ENCODE results near the gene PLCL1. TPM values are rescaled to one million over a fixed set of nuclear protein-coding genes. Genes with fewer than 3 reads are reported as not detected.

PLCL1 gene
- polyA plus RNA-seq, 3 donors = 0.69 to 1.4 (median 0.79) TPM

DNA sequence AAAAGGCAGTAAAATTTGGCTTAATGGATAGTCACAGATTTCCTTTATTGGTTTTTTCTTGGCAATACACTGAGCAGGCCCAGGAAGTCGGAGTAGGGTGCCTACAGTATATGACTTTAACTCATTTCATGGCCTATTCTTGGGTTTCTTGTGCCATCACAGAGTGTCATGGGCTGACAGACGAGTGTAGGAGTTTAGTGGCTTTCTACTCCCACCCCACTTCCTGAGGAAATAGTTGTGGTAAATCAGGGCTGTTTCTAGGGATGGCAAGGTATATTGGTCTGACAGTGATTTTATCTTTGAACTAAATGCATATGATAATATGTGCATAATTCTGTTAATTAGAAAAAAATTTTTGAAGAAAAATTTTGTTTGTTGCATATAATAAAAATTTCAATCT is 100.1 kb downstream of the PLCL1 start:
- no CpG with 5 or more reads among the region's 2 CpGs for WGBS (ENCODE audit: insufficient coverage)
- H3K27me3 Mint-ChIP-seq (ENCODE audit: low read depth in 3 of 3) = peaks cover 9 to 18% (median 14%) of the 10 kb centered on the region in 3 donors
- Histone ChIP-seq H3K79me2 (ENCODE audit: insufficient read depth, low read length) (no peaks in the 10 kb centered on the region), H3K4me3 (replicated peaks in 1 of 3; ENCODE audit: low read depth in 2 of 3, low read length in 3 of 3) (no peak overlapping the region), H3K9me3 (replicated peaks in 1 of 2; ENCODE audit: control insufficient read depth in 1 of 2, insufficient read depth in 1 of 2, low read length in 2 of 2) (no peaks in the 10 kb centered on the region), H3K4me2 (replicated peaks; ENCODE audit: extremely low read depth, low read length, poor library complexity, severe bottlenecking) (no peak overlapping the region), H4K20me1 (ENCODE audit: insufficient read depth, low read length) (no peaks in the 10 kb centered on the region), H3K4me1 (ENCODE audit: control insufficient read depth in 1 of 2, insufficient read depth in 2 of 2, low read length in 2 of 2) (no peaks in the 10 kb centered on the region), H3K27me3 (ENCODE audit: control insufficient read depth in 2 of 2, insufficient read depth in 2 of 2, low read length in 2 of 2) (peaks cover 12 to 15% of the 10 kb centered on the region in 2 donors), H3K36me3 (replicated peaks in 1 of 2; ENCODE audit: control insufficient read depth in 1 of 2, insufficient read depth in 2 of 2, low read length in 2 of 2) (no peaks in the 10 kb centered on the region), H3K9ac (ENCODE audit: insufficient read depth, low read length, poor library complexity, severe bottlenecking) (no peak overlapping the region), H2AFZ (ENCODE audit: insufficient read depth, low read depth, low read length, poor library complexity, severe bottlenecking) (no peak overlapping the region), H3K27ac (ENCODE audit: low read depth in 1 of 2, low read length in 2 of 2) (no peak overlapping the region)
- no peak for DNase-seq
- H3K4me3 Mint-ChIP-seq = no peak overlapping the region
- no peak overlapping the region for H3K27ac Mint-ChIP-seq
- no peaks in the 10 kb centered on the region for H3K4me1 Mint-ChIP-seq
- H3K9me3 Mint-ChIP-seq = peaks cover 0 to 4% (median 0%) of the 10 kb centered on the region in 7 donors
- intact Hi-C loops (cut with micrococcal nuclease) = no loop called here
- no peaks in the 10 kb centered on the region for H3K36me3 Mint-ChIP-seq
- TF ChIP-seq, protein P1, sequence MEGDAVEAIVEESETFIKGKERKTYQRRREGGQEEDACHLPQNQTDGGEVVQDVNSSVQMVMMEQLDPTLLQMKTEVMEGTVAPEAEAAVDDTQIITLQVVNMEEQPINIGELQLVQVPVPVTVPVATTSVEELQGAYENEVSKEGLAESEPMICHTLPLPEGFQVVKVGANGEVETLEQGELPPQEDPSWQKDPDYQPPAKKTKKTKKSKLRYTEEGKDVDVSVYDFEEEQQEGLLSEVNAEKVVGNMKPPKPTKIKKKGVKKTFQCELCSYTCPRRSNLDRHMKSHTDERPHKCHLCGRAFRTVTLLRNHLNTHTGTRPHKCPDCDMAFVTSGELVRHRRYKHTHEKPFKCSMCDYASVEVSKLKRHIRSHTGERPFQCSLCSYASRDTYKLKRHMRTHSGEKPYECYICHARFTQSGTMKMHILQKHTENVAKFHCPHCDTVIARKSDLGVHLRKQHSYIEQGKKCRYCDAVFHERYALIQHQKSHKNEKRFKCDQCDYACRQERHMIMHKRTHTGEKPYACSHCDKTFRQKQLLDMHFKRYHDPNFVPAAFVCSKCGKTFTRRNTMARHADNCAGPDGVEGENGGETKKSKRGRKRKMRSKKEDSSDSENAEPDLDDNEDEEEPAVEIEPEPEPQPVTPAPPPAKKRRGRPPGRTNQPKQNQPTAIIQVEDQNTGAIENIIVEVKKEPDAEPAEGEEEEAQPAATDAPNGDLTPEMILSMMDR (IDR thresholded peaks at IDR 0.05) = no peak

DNA sequence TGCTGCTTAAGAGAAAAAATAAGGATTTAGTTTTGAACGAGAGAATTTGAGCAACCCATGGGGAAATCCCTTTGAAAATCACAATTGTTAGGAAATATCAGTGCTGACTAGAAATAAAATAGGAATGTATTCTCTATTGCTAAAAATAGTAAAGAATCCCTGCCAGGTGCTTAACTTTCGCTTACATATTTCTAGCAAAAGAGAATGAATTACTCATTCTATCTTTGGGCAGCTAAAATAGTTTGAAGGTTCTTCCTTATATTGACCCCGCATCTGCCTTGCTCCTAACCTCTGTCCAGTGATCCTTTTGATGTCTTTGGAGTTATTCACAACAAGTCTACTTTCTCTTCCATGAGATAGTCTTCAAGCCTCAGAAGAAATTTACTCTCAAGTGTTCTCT is 103.8 kb downstream of the PLCL1 start:
- intact Hi-C loops (cut with micrococcal nuclease) = no loop called here
- no peaks in the 10 kb centered on the region for H3K4me1 Mint-ChIP-seq

More for the DNA sequence above, 103.8 kb downstream of the PLCL1 start:
- Histone ChIP-seq H3K4me3 (replicated peaks in 1 of 3; ENCODE audit: low read depth in 2 of 3, low read length in 3 of 3) (no peak overlapping the region), H4K20me1 (ENCODE audit: insufficient read depth, low read length) (no peaks in the 10 kb centered on the region), H2AFZ (ENCODE audit: insufficient read depth, low read depth, low read length, poor library complexity, severe bottlenecking) (no peak overlapping the region), H3K9ac (ENCODE audit: insufficient read depth, low read length, poor library complexity, severe bottlenecking) (no peak overlapping the region), H3K4me1 (ENCODE audit: control insufficient read depth in 1 of 2, insufficient read depth in 2 of 2, low read length in 2 of 2) (no peaks in the 10 kb centered on the region), H3K27me3 (ENCODE audit: control insufficient read depth in 2 of 2, insufficient read depth in 2 of 2, low read length in 2 of 2) (peaks cover 3 to 8% of the 10 kb centered on the region in 2 donors), H3K27ac (ENCODE audit: low read depth in 1 of 2, low read length in 2 of 2) (no peak overlapping the region), H3K4me2 (replicated peaks; ENCODE audit: extremely low read depth, low read length, poor library complexity, severe bottlenecking) (no peak overlapping the region), H3K36me3 (replicated peaks in 1 of 2; ENCODE audit: control insufficient read depth in 1 of 2, insufficient read depth in 2 of 2, low read length in 2 of 2) (no peaks in the 10 kb centered on the region), H3K79me2 (ENCODE audit: insufficient read depth, low read length) (no peaks in the 10 kb centered on the region), H3K9me3 (replicated peaks in 1 of 2; ENCODE audit: control insufficient read depth in 1 of 2, insufficient read depth in 1 of 2, low read length in 2 of 2) (no peaks in the 10 kb centered on the region)
- no peak overlapping the region for H3K27ac Mint-ChIP-seq
- 80% methylated on average over 1 of the region's 3 CpGs for WGBS (ENCODE audit: insufficient coverage)
- peaks cover 6 to 19% (median 9%) of the 10 kb centered on the region in 3 donors for H3K27me3 Mint-ChIP-seq (ENCODE audit: low read depth in 3 of 3)
- peaks cover 0 to 8% (median 0%) of the 10 kb centered on the region in 7 donors for H3K9me3 Mint-ChIP-seq
- TF ChIP-seq, protein P1 (IDR thresholded peaks at IDR 0.05) = no peak
- H3K36me3 Mint-ChIP-seq = no peaks in the 10 kb centered on the region
- no peak overlapping the region for H3K4me3 Mint-ChIP-seq
- no peak for DNase-seq

Data from CD14-positive monocyte (primary cell).